IPS DF 6.9 (cell line): ENCODE measurements around the gene FHOD3.

Experiments
- DNase-seq: peaks from one replicate; pipeline ENCODE4 v3.0.0-alpha.2; 2013; ENCODE audit warnings: low read depth, low spot score
- H3K27ac ChIP-seq: one replicate; pipeline ENCODE4 v1.5.1; 2013; ENCODE audit warnings: low read length, control low read depth
- H3K27me3 ChIP-seq: 2 replicates; pipeline ENCODE4 v1.6.1; 2013; ENCODE audit warnings: mild to moderate bottlenecking, low read length; ENCODE audit not compliant: control insufficient read depth, insufficient read depth
- H3K36me3 ChIP-seq: 2 replicates; pipeline ENCODE4 v1.6.1; 2013; ENCODE audit warnings: low read length; ENCODE audit not compliant: control insufficient read depth, insufficient read depth
- H3K4me1 ChIP-seq: 2 replicates; pipeline ENCODE4 v1.6.1; 2013; ENCODE audit warnings: low read length; ENCODE audit not compliant: control insufficient read depth, insufficient read depth
- H3K4me3 ChIP-seq: 2 replicates; pipeline ENCODE4 v1.5.1; 2013; ENCODE audit warnings: mild to moderate bottlenecking, low read length
- H3K9me3 ChIP-seq: 2 replicates; pipeline ENCODE4 v1.6.1; 2013; ENCODE audit warnings: low read length, inconsistent platforms; ENCODE audit not compliant: control insufficient read depth, insufficient read depth
- WGBS: extraction: QIAGEN DNeasy Blood & Tissue Kit; methylation state at CpG from one replicate; pipeline ENCODE4 v1.1.7; 2013; ENCODE audit warnings: mixed read lengths, missing lambda C conversion rate; ENCODE audit not compliant: insufficient read length, insufficient coverage; 5-methylcytosine and 5-hydroxymethylcytosine counted together

Gene FHOD3

DNA sequence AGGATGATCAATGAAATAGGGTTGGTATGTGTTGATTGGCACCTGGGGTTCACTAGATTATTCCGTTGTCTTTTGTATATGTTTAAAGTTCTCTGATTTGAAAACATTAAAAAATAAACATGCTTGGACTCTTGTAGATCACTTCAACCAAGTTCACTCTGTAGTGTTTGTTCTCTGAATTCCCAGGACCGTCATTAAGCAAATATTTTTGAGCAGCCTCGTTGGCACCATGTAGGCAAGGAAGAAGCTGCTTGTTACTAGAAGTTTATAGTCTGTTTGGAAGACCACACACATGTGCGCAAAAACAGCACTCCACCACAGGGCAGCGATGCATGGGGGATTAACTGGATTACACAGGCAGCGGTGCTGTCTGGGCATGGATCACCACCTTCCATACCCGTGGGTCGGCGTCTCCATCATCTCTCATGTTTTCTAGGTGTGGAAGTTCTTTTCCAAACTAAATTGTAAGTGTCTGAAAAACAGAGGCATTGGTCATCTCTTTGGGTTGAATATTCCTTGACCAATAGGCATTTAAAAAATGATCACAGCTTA lies 212.2 kb downstream of the FHOD3 start:
- WGBS = no CpG with 5 or more reads among the region's 9 CpGs
- DNase-seq = no peak
- H3K4me1 ChIP-seq = no peaks in the 10 kb centered on the region

DNA sequence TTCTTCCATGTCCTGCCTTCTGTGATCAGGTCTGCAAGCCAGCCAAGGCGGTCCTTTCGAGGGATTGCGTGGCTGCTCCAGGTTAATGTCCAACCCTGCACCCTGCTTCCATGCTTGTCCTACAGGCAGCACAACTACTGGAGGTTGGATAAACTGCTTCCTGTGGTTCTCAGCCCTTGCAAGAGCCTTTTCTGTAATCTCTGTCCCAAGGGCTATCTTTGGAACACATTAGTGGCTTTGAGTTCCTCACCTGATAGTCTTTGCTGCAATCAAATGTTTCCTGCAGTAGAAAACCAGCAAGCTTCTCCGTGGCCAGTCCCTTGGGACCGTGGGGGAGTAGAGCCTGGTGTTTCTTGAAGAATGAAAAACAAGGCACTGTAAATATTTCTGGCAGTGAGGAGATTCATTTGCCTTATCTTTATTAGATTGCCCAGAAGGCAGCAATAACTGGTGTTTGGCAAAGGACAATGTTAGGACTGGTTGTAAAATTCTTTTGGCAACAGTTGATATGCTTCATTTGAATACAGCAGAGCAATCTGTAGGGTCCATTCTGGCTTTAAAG lies 214.4 kb downstream of the FHOD3 start:
- Histone ChIP-seq H3K36me3 (no peaks in the 10 kb centered on the region), H3K4me1 (peaks cover 2% of the 10 kb centered on the region; the same call in 1 of the 2 replicates), H3K27me3 (no peaks in the 10 kb centered on the region), H3K27ac (no peak overlapping the region), H3K4me3 (no peak overlapping the region), H3K9me3 (no peaks in the 10 kb centered on the region)
- DNase-seq = no peak
- WGBS = no CpG with 5 or more reads among the region's 5 CpGs

More for the DNA sequence above, 212.2 kb downstream of the FHOD3 start:
- no peaks in the 10 kb centered on the region for H3K36me3 ChIP-seq
- H3K9me3 ChIP-seq = no peaks in the 10 kb centered on the region
- no peak overlapping the region for H3K27ac ChIP-seq
- H3K27me3 ChIP-seq = no peaks in the 10 kb centered on the region
- H3K4me3 ChIP-seq = no peak overlapping the region

DNA sequence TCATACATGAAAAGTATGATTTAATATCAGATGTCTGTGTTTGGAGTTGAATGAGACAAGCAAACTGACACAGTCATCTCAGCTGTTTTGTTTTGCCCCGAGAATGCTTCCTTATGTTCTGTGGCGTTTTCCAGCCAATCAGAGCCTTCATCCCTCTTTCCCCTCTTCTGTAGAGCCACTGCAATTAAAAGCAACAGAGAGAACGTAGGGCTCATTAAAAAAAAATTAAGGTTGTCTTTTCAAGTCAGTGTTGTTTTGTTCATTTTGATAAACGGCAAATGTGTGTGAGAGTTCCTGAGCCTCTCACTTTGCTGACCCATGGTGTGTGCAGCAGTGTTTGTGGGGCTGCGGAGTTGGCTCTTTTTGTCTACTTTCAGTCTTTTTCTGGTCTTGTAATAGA lies 216.0 kb downstream of the FHOD3 start:
- Histone ChIP-seq H3K9me3 (no peaks in the 10 kb centered on the region), H3K4me3 (no peak overlapping the region), H3K36me3 (no peaks in the 10 kb centered on the region), H3K4me1 (peaks cover 2% of the 10 kb centered on the region; the same call in 1 of the 2 replicates), H3K27ac (no peak overlapping the region), H3K27me3 (no peaks in the 10 kb centered on the region)
- no CpG with 5 or more reads among the region's 5 CpGs for WGBS
- no peak for DNase-seq

DNA sequence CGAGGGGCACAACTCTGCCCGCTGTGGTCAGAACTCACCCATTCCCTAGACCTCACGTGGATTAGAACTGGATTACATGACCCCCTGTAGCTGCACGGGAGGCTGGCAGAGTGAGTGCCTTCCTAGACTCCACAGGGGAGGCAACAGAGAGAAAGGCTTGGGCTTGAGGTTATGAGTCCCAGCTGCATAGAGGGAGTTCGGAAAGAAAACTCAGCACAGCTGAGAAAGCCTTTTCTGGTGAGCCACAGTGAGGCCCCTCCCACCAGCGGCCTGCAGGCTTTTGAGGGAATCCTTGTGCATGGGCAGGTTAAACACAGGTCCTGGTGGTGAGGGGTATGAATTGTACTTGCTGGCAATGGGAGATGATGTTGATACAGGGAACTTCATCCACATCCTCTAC lies 217.3 kb downstream of the FHOD3 start:
- peaks cover 2% of the 10 kb centered on the region; the same call in 1 of the 2 replicates for H3K4me1 ChIP-seq
- no peaks in the 10 kb centered on the region for H3K36me3 ChIP-seq
- no peak overlapping the region for H3K27ac ChIP-seq
- H3K27me3 ChIP-seq = no peaks in the 10 kb centered on the region
- no peak for DNase-seq
- no peak overlapping the region for H3K4me3 ChIP-seq
- no peaks in the 10 kb centered on the region for H3K9me3 ChIP-seq
- no CpG with 5 or more reads among the region's 6 CpGs for WGBS

DNA sequence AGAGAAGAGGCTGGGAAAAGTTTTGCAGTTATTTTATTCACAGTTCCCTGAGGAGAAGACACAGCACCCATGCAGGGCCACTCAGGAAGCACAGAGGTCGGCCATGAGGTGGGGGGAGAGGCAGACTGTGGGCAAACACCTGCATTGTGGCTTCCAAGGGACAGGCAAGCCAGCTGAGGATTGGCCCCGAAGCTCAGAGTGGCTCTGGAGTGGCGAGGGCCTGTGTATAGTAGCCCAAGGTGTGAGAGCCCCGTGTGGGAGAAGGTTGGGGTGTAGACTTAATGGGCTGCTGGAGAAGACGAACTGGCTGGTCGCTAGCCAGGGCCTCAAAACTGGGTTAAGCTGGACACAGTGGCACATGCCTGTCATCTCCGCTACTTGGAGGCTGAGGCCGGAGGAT lies 218.7 kb downstream of the FHOD3 start:
- Histone ChIP-seq H3K4me1 (peaks cover 2% of the 10 kb centered on the region; the same call in 1 of the 2 replicates), H3K27me3 (no peaks in the 10 kb centered on the region), H3K36me3 (no peaks in the 10 kb centered on the region), H3K9me3 (no peaks in the 10 kb centered on the region), H3K4me3 (no peak overlapping the region), H3K27ac (no peak overlapping the region)
- WGBS = no CpG with 5 or more reads among the region's 8 CpGs
- no peak for DNase-seq

DNA sequence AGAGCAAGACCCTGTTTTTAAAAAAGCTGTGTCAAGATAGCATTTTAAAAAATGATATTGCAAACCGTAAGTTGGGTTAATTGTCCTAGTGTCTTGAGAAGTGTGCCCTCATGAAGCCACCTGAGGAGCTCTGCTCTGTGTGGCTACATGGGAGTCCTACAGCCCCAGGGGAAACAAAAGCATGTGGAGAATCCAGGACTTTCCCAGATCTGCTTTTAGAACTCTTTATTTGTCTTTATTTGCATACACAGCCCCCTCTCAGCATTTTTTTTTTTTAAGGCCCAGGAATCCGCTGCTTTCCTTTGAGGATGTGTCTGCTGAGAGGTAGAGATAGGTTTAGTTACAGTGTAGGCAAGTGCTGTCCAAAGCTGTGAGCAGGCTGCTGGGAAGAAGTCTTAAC lies 219.2 kb downstream of the FHOD3 start:
- H3K27me3 ChIP-seq = no peaks in the 10 kb centered on the region
- no peaks in the 10 kb centered on the region for H3K36me3 ChIP-seq
- H3K27ac ChIP-seq = no peak overlapping the region
- WGBS = no CpG with 5 or more reads among the region's 2 CpGs
- peaks cover 2% of the 10 kb centered on the region; the same call in 1 of the 2 replicates for H3K4me1 ChIP-seq
- no peaks in the 10 kb centered on the region for H3K9me3 ChIP-seq
- no peak overlapping the region for H3K4me3 ChIP-seq
- no peak for DNase-seq

DNA sequence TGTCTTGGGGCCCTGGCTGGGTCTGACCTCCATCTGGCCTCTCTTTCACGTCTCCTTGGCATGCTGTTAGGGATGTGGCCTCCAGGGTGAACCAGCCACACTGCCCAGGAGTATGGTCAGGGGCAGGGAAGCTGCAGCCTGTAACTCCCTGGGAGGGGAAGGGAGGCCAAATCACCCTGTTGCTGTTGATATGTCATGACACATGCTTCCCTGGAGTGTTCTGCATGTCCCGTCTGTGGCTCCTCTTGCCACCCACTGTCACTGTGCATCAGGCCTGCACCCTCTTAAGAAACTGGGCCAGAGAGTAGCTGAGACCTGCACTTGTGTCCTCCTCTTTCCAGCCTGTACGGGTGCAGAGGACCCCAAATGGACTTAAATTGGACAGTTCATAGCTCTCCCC lies 221.3 kb downstream of the FHOD3 start:
- Histone ChIP-seq H3K27me3 (no peaks in the 10 kb centered on the region), H3K4me3 (no peak overlapping the region), H3K27ac (no peak overlapping the region), H3K9me3 (no peaks in the 10 kb centered on the region), H3K36me3 (no peaks in the 10 kb centered on the region), H3K4me1 (peaks cover 4% of the 10 kb centered on the region; the same call in 1 of the 2 replicates)
- no peak for DNase-seq
- no CpG with 5 or more reads among the region's 3 CpGs for WGBS

DNA sequence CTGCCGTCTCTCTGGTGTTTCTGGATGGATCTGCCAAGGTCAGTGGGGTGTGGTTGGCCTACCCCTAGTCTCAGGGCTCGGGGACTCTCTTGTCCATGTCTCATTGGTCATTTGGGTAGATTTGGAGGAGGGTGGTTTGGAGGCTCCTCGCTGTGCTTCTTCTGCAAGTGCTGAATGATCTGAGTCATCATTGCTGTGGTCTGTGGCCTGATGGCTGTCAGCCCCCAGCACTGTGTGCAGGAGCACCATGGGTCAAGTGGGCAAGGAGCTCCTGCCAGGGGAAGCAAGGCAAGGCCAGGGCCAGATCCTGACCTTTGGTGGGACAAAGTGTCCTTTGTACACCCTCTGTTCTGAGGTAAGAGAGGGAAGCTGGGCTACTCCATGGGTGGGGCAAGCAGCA lies 221.8 kb downstream of the FHOD3 start:
- Histone ChIP-seq H3K4me3 (no peak overlapping the region), H3K27ac (no peak overlapping the region), H3K9me3 (no peaks in the 10 kb centered on the region), H3K27me3 (no peaks in the 10 kb centered on the region), H3K4me1 (peaks cover 4% of the 10 kb centered on the region; the same call in 1 of the 2 replicates), H3K36me3 (no peaks in the 10 kb centered on the region)
- WGBS = no CpG with 5 or more reads among the region's 3 CpGs
- no peak for DNase-seq

DNA sequence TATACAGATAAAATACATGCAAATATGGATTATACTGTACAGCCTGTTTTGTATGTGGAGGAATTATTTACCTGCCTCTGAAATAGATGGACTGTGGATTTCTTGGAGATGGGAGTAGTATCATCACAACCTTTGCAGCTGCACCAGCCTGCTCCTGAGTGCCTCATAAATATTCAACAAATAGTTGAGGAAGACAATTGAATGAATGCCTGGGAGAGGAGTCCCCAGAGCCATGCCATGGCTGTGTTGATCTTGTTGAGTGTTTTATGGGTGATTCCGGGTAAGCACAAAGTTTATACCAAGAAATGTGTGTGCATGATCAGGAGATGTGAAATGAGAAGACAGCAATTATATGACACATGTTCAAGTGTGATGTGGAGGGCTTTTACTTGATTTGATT lies 225.0 kb downstream of the FHOD3 start:
- Histone ChIP-seq H3K4me3 (no peak overlapping the region), H3K4me1 (peaks cover 4% of the 10 kb centered on the region; the same call in 1 of the 2 replicates), H3K27ac (no peak overlapping the region), H3K9me3 (no peaks in the 10 kb centered on the region), H3K27me3 (no peaks in the 10 kb centered on the region), H3K36me3 (no peaks in the 10 kb centered on the region)
- no CpG with 5 or more reads among the region's 1 CpG for WGBS
- DNase-seq = no peak

DNA sequence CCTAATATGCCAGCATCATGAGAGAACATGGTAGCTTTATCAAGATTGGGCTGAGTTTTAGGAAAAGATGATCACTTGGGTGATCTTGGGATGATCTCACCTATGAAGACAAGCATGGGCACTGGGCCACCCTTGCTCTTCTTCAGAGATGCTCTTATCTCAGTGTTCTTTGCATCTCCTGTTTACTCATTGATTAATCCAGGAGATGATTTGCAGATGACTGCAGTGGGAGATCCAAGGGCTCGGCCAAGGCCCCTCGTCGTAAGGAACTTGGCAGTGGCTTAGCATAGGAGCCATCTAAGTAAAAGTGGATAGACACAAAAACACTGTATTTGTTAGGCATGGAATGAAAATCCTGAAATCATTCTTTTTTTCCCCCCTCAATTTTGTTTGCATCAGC lies 228.4 kb downstream of the FHOD3 start:
- Histone ChIP-seq H3K9me3 (no peaks in the 10 kb centered on the region), H3K36me3 (no peaks in the 10 kb centered on the region), H3K4me3 (no peak overlapping the region), H3K27me3 (no peaks in the 10 kb centered on the region), H3K27ac (no peak overlapping the region), H3K4me1 (peaks cover 4% of the 10 kb centered on the region; the same call in 1 of the 2 replicates)
- DNase-seq = no peak
- no CpG with 5 or more reads among the region's 3 CpGs for WGBS

DNA sequence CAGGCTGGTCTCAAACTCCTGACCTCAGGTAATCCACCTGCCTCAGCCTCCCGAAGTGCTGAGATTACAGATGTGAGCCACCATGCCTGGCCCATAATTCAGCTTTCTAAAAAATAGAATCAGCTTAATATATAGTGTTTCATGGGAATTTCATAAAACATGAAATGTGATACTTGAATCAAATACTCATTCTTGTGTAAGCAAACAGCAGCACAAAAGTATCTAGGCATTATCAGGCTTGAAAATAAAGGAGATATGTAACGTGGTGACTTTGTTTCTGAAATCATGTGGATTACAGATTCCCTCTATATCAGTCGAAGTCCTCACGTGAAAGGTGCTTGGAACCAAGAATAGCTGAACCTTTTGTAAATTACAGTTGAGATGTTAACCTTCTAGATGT lies 229.1 kb downstream of the FHOD3 start:
- Histone ChIP-seq H3K4me1 (peaks cover 4% of the 10 kb centered on the region; the same call in 1 of the 2 replicates), H3K4me3 (no peak overlapping the region), H3K36me3 (no peaks in the 10 kb centered on the region), H3K27ac (no peak overlapping the region), H3K27me3 (no peaks in the 10 kb centered on the region), H3K9me3 (no peaks in the 10 kb centered on the region)
- no CpG with 5 or more reads among the region's 4 CpGs for WGBS
- no peak for DNase-seq
